ENCODE data around the gene OR2M5.

OR2M5 gene

DNA sequence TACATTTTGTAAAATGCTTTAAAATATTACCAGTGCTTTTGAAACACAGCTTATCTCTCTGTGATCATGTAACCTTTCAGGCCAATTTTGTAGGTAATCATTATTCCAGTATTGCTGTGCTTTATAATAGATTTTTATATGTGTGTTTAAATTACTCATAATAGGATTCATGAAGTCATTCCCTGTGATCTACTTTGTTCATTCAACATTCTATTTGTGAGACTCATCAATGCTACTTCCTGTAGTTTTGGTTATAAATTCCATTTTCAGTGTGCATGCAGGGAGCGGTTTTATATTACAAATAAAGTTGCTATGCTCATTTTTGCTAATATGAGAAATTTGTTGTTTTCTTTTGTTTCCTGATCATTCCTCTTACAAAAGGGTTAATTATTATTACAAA lies 4.1 kb upstream of the OR2M5 start:
- H3K4me3 ChIP-seq (replicated peaks; ENCODE audit: low read depth, low read length) = no peak overlapping the region
- no peak for DNase-seq (ENCODE audit: low read depth)
- TF ChIP-seq, protein P1, sequence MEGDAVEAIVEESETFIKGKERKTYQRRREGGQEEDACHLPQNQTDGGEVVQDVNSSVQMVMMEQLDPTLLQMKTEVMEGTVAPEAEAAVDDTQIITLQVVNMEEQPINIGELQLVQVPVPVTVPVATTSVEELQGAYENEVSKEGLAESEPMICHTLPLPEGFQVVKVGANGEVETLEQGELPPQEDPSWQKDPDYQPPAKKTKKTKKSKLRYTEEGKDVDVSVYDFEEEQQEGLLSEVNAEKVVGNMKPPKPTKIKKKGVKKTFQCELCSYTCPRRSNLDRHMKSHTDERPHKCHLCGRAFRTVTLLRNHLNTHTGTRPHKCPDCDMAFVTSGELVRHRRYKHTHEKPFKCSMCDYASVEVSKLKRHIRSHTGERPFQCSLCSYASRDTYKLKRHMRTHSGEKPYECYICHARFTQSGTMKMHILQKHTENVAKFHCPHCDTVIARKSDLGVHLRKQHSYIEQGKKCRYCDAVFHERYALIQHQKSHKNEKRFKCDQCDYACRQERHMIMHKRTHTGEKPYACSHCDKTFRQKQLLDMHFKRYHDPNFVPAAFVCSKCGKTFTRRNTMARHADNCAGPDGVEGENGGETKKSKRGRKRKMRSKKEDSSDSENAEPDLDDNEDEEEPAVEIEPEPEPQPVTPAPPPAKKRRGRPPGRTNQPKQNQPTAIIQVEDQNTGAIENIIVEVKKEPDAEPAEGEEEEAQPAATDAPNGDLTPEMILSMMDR (IDR thresholded peaks at IDR 0.05; ENCODE audit: low read length, missing control alignments) = no peak

DNA sequence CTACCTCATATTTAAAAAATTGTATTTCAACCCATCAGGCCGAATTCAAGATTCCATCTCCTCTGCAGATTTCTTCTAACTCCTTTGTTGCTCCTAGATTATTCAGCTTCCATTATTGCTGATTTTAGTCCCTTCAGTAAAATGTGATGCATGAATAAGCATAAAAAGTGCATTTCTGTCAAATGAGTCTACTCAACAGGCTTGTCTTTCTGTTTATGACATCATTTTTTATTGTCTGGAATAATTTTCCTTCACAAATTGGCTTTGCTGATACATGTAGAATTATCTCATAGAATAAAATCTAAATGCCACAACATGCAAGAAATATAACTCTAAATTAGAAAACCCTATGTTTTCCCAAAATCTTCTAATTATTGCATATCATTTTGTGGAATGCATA lies 1.6 kb upstream of the OR2M5 start:
- H3K4me3 ChIP-seq (replicated peaks; ENCODE audit: low read depth, low read length) = no peak overlapping the region
- TF ChIP-seq, protein P1 (IDR thresholded peaks at IDR 0.05; ENCODE audit: low read length, missing control alignments) = no peak
- no peak for DNase-seq (ENCODE audit: low read depth)

DNA sequence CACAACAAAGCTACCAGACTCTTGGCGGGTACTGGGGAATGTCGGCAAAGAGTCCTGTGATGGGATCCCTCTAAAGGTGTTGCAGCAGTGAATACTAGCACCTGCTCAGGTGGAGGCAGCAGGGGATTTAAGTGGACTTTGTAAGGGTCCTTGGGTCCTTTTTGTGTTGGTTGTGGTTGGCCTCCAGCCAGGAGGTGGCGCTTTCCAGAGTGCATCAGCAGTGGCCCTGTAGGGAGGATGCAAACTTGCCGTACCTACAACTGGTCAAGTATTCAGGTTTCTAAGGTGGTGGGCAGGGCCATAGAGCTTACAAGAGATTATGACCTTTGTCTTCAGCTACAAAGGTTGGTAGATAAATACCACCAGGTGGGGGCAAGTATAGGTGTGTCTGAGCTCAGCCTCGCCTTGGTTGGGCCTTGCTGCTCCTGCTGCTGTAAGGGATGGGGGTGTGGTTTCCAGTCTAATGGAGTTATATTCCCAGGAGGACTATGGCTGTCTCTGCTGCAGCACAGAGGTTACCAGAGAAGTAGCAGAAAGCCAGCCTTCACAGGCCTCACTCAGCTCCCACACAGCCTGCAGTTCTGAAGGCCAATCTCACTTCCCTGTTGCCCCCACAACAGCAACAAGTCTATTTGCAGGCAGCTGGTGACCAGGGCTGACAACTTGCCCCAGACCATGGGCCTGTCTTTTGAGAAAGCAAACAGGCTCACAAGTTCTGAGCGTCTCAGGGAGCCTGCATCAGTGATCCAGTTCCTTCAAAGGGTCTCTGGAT lies 7.3 kb downstream of the OR2M5 start:
- H3K4me3 ChIP-seq (replicated peaks; ENCODE audit: low read depth, low read length) = no peak overlapping the region
- TF ChIP-seq, protein P1 (IDR thresholded peaks at IDR 0.05; ENCODE audit: low read length, missing control alignments) = no peak
- no peak for DNase-seq (ENCODE audit: low read depth)

DNA sequence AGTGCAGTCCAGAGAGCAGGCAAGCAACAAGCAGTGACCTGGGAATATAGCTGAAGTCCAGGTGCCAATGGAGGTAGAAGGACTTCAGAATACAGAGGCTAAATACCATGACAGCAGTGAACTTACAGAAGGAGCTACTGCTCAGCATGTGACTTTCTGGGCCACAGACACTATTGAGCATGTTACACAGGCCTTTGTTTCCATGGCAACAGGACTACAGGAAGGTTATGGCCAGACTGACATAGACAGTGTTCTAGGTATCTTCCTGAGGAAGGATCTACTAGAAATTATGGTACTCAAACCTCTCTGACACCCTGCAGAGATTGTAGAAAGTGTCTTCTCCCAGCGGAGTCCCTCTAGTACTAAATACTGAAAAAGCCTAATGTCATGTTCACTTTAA lies 11.0 kb downstream of the OR2M5 start:
- no peak for DNase-seq (ENCODE audit: low read depth)
- TF ChIP-seq, protein P1 (IDR thresholded peaks at IDR 0.05; ENCODE audit: low read length, missing control alignments) = no peak
- H3K4me3 ChIP-seq (replicated peaks; ENCODE audit: low read depth, low read length) = no peak overlapping the region

DNA sequence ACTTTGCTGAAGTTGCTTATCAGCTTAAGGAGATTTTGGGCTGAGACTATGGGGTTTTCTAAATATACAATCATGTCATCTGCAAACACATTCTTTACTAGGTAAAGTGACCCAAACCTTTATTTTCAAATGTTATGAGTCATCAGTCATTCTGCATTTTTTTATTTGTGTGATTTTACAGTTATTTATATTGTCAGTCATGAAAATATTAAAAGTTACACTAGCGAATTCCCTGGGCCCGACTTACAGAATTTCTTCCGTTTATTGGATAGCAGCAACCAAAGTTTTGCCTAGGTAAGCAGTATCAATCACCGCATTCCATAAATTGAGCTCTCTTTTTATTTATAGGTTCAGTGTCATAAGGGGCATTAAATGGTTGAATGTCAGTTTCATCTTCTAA lies 13.8 kb downstream of the OR2M5 start:
- no peak overlapping the region for H3K4me3 ChIP-seq (replicated peaks; ENCODE audit: low read depth, low read length)
- TF ChIP-seq, protein P1 (IDR thresholded peaks at IDR 0.05; ENCODE audit: low read length, missing control alignments) = no peak
- DNase-seq (ENCODE audit: low read depth) = no peak

DNA sequence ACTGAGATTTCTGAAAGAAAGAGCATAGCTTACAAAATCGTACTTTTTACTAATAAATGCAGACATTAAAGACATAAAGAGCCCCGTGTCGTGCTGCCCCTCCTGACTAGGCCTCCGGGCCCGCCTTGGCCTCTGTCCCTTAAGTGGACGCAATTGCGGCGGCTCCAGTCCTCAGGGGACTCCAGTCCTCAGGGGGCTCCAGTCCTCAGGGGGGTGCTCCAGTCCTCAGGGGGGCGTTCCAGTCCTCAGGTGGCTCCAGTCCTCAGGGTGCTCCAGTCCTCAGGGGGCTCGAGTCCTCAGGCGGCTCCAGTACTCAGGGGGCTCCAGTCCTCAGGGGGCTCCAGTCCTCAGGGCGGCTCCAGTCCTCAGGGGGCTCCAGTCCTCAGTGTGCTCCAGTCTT lies 19.1 kb downstream of the OR2M5 start:
- DNase-seq (ENCODE audit: low read depth) = no peak
- H3K4me3 ChIP-seq (replicated peaks; ENCODE audit: low read depth, low read length) = no peak overlapping the region
- TF ChIP-seq, protein P1 (IDR thresholded peaks at IDR 0.05; ENCODE audit: low read length, missing control alignments) = no peak

DNA sequence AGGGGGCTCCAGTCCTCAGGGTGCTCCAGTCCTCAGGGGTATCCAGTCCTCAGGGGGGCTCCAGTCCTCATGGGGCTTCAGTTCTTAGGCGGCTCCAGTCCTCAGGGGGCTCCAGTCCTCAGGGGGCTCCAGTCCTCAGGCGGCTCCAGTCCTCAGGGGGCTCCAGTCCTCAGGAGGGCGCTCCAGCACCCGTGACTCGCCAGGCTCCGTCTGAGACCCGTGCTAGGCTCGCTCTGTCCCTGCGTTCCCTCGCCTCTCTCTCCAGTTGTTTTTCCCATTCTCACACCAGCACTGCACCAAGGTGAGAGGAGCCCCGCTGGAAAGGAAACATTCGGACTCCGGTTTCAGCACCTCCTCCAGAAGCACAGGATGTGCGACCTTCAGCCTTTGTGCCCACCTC lies 20.2 kb downstream of the OR2M5 start:
- TF ChIP-seq, protein P1 (IDR thresholded peaks at IDR 0.05; ENCODE audit: low read length, missing control alignments) = no peak
- DNase-seq (ENCODE audit: low read depth) = no peak
- no peak overlapping the region for H3K4me3 ChIP-seq (replicated peaks; ENCODE audit: low read depth, low read length)

All from fibroblast of pulmonary artery (primary cell).